ENCODE measurements around the gene SSBP4.
A peak's percentile ranks its signal among the peaks of the same experiment; 100 is the strongest.

SSBP4 gene

GRCh38 chr19:18438331-18439024 is 19.3 kb downstream of the SSBP4 start:
- TF ChIP-seq RAD21 (IDR thresholded peaks at IDR 0.05; ENCODE audit: low read depth) (no peak), EP300 (IDR thresholded peaks at IDR 0.05; ENCODE audit: borderline replicate concordance) (peak; percentile 57; the same call in 1 of the 2 replicates), MAX (IDR thresholded peaks at IDR 0.05) (no peak; the same call in none of the 2 replicates), ZBTB7A (IDR thresholded peaks at IDR 0.05; ENCODE audit: low read depth) (peak; percentile 92), CEBPB (IDR thresholded peaks at IDR 0.05) (no peak), YY1 (IDR thresholded peaks at IDR 0.05; ENCODE audit: low read depth) (no peak; the same call in 1 of the 2 replicates), TAF1 (IDR thresholded peaks at IDR 0.05; ENCODE audit: low read depth) (no peak), EGR1 (IDR thresholded peaks at IDR 0.05) (0 out of 2 replicates have a peak, but pooled peaks have one; percentile 31), TCF12 (IDR thresholded peaks at IDR 0.05; ENCODE audit: low read depth) (peak; percentile 58), TEAD4 (IDR thresholded peaks at IDR 0.05) (peak; percentile 34; the same call in 1 of the 2 replicates), NFIC (IDR thresholded peaks at IDR 0.05) (no peak), CREB1 (IDR thresholded peaks at IDR 0.05; ENCODE audit: low read depth) (no peak), FOXM1 (IDR thresholded peaks at IDR 0.05; ENCODE audit: borderline replicate concordance, low read depth) (no peak)
- TF ChIP-seq, protein P1, sequence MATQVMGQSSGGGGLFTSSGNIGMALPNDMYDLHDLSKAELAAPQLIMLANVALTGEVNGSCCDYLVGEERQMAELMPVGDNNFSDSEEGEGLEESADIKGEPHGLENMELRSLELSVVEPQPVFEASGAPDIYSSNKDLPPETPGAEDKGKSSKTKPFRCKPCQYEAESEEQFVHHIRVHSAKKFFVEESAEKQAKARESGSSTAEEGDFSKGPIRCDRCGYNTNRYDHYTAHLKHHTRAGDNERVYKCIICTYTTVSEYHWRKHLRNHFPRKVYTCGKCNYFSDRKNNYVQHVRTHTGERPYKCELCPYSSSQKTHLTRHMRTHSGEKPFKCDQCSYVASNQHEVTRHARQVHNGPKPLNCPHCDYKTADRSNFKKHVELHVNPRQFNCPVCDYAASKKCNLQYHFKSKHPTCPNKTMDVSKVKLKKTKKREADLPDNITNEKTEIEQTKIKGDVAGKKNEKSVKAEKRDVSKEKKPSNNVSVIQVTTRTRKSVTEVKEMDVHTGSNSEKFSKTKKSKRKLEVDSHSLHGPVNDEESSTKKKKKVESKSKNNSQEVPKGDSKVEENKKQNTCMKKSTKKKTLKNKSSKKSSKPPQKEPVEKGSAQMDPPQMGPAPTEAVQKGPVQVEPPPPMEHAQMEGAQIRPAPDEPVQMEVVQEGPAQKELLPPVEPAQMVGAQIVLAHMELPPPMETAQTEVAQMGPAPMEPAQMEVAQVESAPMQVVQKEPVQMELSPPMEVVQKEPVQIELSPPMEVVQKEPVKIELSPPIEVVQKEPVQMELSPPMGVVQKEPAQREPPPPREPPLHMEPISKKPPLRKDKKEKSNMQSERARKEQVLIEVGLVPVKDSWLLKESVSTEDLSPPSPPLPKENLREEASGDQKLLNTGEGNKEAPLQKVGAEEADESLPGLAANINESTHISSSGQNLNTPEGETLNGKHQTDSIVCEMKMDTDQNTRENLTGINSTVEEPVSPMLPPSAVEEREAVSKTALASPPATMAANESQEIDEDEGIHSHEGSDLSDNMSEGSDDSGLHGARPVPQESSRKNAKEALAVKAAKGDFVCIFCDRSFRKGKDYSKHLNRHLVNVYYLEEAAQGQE (IDR thresholded peaks at IDR 0.05; ENCODE audit: low read depth) = no peak
- TF ChIP-seq, protein P2, sequence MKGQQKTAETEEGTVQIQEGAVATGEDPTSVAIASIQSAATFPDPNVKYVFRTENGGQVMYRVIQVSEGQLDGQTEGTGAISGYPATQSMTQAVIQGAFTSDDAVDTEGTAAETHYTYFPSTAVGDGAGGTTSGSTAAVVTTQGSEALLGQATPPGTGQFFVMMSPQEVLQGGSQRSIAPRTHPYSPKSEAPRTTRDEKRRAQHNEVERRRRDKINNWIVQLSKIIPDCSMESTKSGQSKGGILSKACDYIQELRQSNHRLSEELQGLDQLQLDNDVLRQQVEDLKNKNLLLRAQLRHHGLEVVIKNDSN (IDR thresholded peaks at IDR 0.05) = no peak

DNA sequence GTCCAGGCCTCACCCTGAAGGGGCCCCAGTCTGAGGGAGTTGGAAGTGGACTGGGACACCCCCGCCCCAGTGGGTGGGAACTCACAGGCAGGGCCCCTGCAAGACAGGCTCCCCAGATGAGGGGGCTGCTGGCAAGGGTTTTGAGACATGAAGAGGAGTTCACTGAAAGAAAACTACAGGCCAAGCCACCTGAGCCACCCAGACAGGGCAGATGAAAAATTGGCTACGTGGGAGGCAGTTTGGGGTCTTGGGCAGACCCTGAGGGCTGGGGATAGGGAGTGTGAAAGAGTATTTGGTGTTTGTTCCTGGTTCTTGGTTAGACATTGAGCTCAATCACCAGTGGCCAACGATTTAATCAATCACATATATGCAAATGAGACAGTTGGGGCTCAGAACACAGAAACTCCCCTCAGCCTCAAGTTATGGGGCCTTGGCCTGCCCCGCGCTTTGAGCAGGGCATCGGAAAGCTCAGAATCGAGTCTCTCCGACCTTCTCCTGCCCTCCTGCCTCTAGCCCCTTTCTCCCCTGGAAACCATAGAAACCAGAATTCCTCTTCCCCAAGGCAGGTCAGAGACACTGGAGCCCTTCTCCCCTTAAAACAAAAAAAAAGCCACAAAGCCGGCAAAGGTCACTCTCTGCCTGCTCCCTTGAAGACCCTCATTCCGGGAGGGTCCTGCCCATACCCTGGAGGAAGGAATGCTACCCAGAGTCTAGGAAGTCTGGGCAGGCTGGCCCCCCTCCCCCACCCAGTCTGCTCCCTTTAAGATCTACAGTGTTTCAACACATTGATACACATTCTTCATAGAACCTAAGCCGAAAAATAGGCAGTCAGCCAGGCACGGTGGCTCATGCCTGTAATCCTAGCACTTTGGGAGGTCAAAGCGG is 20.1 kb downstream of the SSBP4 start:
- TF ChIP-seq MAX (IDR thresholded peaks at IDR 0.05) (no peak), FOXM1 (IDR thresholded peaks at IDR 0.05; ENCODE audit: borderline replicate concordance, low read depth) (no peak), NFIC (IDR thresholded peaks at IDR 0.05) (no peak), TEAD4 (IDR thresholded peaks at IDR 0.05) (no peak), ZBTB7A (IDR thresholded peaks at IDR 0.05; ENCODE audit: low read depth) (no peak), TAF1 (IDR thresholded peaks at IDR 0.05; ENCODE audit: low read depth) (no peak), CEBPB (IDR thresholded peaks at IDR 0.05) (no peak)
- TF ChIP-seq, protein P2 (IDR thresholded peaks at IDR 0.05) = no peak

DNA sequence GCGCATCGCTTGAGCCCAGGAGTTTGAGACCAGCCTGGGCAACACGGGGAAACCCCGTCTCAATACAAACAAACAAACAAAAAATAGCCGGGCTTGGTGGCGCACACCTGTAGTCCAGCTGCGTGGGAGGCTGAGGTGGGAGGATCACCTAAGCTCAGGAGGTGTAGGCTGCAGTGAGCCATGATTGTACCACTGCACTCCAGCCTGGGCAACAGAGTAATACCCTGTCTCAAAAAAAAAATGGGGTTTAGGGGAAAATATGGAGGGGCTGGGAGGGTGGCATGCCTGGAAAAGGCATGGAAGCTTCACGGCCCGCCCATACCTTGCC is 20.7 kb downstream of the SSBP4 start:
- no peak for TF ChIP-seq FOXM1 (IDR thresholded peaks at IDR 0.05; ENCODE audit: borderline replicate concordance, low read depth)
- no peak for TF ChIP-seq CREB1 (IDR thresholded peaks at IDR 0.05; ENCODE audit: low read depth)
- no peak for TF ChIP-seq NFIC (IDR thresholded peaks at IDR 0.05)
- TF ChIP-seq EP300 (IDR thresholded peaks at IDR 0.05; ENCODE audit: borderline replicate concordance) = no peak
- TF ChIP-seq ZBTB7A (IDR thresholded peaks at IDR 0.05; ENCODE audit: low read depth) = no peak
- TF ChIP-seq TCF12 (IDR thresholded peaks at IDR 0.05; ENCODE audit: low read depth) = no peak
- no peak for TF ChIP-seq MAX (IDR thresholded peaks at IDR 0.05)
- no peak for TF ChIP-seq TEAD4 (IDR thresholded peaks at IDR 0.05)
- TF ChIP-seq, protein P1 (IDR thresholded peaks at IDR 0.05; ENCODE audit: low read depth) = no peak
- TF ChIP-seq, protein P2 (IDR thresholded peaks at IDR 0.05) = no peak
- TF ChIP-seq RAD21 (IDR thresholded peaks at IDR 0.05; ENCODE audit: low read depth) = no peak
- no peak for TF ChIP-seq EGR1 (IDR thresholded peaks at IDR 0.05)
- TF ChIP-seq YY1 (IDR thresholded peaks at IDR 0.05; ENCODE audit: low read depth) = no peak

- TF ChIP-seq RAD21 (IDR thresholded peaks at IDR 0.05; ENCODE audit: low read depth) = peak; percentile 54
- TF ChIP-seq, protein P2 (IDR thresholded peaks at IDR 0.05) = no peak
Measured at GRCh38 chr19:18440415-18440877, 21.2 kb downstream of the SSBP4 start.

Measured in Ishikawa (cell line).